H7 (cell line): ENCODE results near the gene EFCAB13. TPM values are rescaled to one million over a fixed set of nuclear protein-coding genes. Genes with fewer than 3 reads are reported as not detected.
A peak's percentile ranks its signal among the peaks of the same experiment; 100 is the strongest.

ENCODE experiments used
- DNase-seq: peaks from one replicate; pipeline ENCODE4 v3.0.0; 2012
- H3K27me3 ChIP-seq: 2 replicates; pipeline ENCODE4 v1.6.0; 2011; ENCODE audit warnings: mild to moderate bottlenecking, low read length; ENCODE audit not compliant: control insufficient read depth, insufficient read depth
- H3K36me3 ChIP-seq: replicated peaks from 2 replicates; pipeline ENCODE4 v1.5.1; 2011; ENCODE audit warnings: low read length; ENCODE audit not compliant: control insufficient read depth, insufficient read depth
- H3K4me3 ChIP-seq: 2 replicates; pipeline ENCODE4 v1.5.1; 2011; ENCODE audit warnings: low read depth, mild to moderate bottlenecking, control low read depth, low read length, moderate library complexity; ENCODE audit not compliant: insufficient read depth
- total RNA-seq: library from RNA; depleted of rRNA; stranded (reverse); fragments of >200 nt; shearing (Covaris generic); gene quantifications from 2 replicates; pipeline ENCODE4 v1.2.3, GENCODE V29; 2014

Gene EFCAB13
- total RNA-seq, 1 experiment from 2014 or later = 2.3 TPM

DNA sequence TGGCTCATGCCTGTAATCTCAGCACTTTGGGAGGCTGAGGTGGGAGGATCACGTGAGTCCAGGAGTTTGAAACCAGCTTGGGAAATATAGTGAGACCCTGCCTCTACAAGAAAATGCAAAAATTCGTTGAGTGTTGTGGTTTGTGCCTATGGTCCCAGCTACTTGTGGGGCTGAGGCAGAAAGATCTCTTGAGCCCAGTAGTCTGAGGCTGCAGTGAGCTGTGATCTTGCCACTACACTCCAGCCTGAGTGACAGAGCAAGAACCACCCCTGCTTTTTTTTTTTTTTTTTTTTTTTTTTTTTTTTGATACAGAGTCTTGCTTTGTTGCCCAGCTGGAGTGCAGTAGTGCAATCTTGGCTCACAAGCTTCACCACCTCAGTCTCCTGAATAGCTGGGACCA, 36.1 kb upstream of the EFCAB13 start:
- no peak overlapping the region for H3K4me3 ChIP-seq
- H3K27me3 ChIP-seq = peaks cover 8% of the 10 kb centered on the region
- no peak for DNase-seq
- H3K36me3 ChIP-seq = no peaks in the 10 kb centered on the region

GRCh38 chr17:47288531-47289116, 35.1 kb upstream of the EFCAB13 start:
- no peak for DNase-seq
- peaks cover 8% of the 10 kb centered on the region for H3K27me3 ChIP-seq
- H3K4me3 ChIP-seq = no peak overlapping the region
- H3K36me3 ChIP-seq = no peaks in the 10 kb centered on the region

DNA sequence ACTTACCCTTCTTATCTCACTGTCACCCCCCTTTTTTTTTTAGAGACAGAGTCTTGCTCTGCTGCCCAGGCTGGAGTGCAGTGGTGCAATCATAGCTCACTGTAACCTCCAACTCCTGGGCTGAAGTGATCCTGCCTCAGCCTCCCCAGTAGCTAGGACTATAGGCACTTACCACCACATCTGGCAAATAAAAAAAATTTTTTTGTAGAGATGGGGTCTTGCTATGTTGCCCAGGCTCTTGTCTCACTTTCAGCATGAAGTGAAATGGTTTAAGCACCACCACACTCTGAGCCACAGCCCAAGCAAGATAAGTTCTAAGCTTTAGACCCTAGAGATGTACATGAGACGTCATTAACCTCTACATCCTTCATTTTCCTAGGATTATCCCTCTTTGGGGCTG, 34.5 kb upstream of the EFCAB13 start:
- no peak for DNase-seq
- Histone ChIP-seq H3K4me3 (no peak overlapping the region), H3K36me3 (no peaks in the 10 kb centered on the region), H3K27me3 (peaks cover 8% of the 10 kb centered on the region)

DNA sequence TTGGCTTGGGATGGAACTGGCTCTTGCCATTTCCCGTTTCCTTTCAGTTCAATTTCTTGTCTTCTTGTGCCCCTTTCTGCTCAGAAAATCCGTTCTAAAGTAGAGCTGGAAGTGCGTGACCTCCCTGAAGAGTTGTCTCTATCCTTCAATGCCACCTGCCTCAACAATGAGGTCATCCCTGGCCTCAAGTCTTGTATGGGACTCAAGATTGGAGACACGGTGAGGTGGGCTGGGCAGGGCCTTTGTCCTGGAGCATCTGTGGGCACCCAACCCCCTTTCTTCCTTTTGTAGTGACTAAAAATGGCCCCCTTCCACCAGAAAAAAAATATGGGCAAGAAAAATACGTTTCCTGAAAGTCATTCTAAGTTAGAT, 32.9 kb upstream of the EFCAB13 start:
- H3K27me3 ChIP-seq = peaks cover 9% of the 10 kb centered on the region
- H3K4me3 ChIP-seq = no peak overlapping the region

GRCh38 chr17:47291242-47291873, 32.4 kb upstream of the EFCAB13 start:
- H3K4me3 ChIP-seq = no peak overlapping the region
- no peaks in the 10 kb centered on the region for H3K36me3 ChIP-seq
- H3K27me3 ChIP-seq = peaks cover 9% of the 10 kb centered on the region
- no peak for DNase-seq

More for the DNA sequence above, 32.9 kb upstream of the EFCAB13 start:
- DNase-seq = no peak
- H3K36me3 ChIP-seq = no peaks in the 10 kb centered on the region

DNA sequence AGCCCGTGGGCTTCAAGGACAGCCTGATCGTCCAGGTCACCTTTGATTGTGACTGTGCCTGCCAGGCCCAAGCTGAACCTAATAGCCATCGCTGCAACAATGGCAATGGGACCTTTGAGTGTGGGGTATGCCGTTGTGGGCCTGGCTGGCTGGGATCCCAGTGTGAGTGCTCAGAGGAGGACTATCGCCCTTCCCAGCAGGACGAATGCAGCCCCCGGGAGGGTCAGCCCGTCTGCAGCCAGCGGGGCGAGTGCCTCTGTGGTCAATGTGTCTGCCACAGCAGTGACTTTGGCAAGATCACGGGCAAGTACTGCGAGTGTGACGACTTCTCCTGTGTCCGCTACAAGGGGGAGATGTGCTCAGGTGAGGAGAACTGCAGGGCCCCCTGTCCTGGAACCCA, 31.5 kb upstream of the EFCAB13 start:
- Histone ChIP-seq H3K4me3 (no peak overlapping the region), H3K27me3 (peaks cover 9% of the 10 kb centered on the region), H3K36me3 (no peaks in the 10 kb centered on the region)
- no peak for DNase-seq

- Histone ChIP-seq H3K36me3 (no peaks in the 10 kb centered on the region), H3K4me3 (no peak overlapping the region), H3K27me3 (peaks cover 5% of the 10 kb centered on the region)
- DNase-seq = peak; percentile 47
These were observed 28.5 kb upstream of the EFCAB13 start for GRCh38 chr17:47295037-47295873.

DNA sequence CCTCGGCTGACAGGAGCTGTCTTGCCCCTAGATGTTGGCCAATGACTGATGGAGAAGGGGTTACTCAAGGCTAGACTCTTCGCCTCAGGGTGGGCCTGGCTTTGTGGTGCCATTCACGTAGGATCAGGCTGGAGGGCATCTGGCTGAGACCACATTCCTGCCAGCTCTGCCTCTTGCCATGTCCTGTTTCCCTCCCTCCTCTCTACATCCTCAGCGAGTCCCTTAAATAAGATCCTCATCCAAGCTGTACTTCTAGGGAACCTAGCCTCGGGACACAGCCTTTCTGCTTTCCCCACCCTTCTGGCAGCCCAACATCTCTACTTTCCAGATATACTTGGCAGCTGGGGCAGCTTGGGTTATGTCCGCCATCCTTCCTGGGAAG, 27.9 kb upstream of the EFCAB13 start:
- Histone ChIP-seq H3K36me3 (no peaks in the 10 kb centered on the region), H3K27me3 (0 out of 2 replicates have a peak, but pooled peaks cover 1% of the 10 kb centered on the region), H3K4me3 (no peak overlapping the region)
- no peak for DNase-seq

DNA sequence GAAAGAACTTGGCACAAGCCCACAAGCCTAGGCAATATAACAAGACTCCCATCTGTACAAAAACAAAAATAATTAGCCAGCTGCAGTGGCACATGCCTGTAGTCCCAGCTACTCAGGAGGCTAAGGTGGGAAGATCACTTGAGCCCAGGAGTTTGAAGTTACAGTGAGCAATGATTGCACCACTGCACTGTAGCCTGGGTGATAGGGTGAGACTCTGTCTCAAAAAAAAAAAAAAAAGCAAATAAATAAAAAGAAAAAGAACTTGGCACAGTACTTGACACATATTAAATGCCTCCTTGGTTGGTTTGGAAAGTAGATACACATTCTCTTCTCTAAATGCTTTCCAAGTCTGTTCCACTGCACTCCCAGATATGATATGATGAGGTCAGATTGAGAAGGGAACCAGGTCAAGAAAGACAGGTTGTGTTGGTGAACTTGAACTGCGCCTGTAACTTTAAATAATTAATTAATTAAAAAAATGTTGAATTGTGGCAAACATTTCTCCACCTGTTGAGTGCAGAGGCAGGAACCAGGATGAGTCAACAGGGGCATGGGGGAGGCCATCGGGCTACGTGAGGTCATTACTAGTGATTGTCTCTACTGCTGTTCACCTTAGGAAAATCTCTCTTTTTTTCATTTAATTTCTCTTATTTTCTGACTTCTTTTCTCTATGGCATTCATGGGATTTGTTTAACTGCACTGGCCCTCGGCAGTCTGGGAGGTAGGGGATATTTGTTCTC, 25.9 kb upstream of the EFCAB13 start:
- Histone ChIP-seq H3K36me3 (no peaks in the 10 kb centered on the region), H3K4me3 (no peak overlapping the region), H3K27me3 (0 out of 2 replicates have a peak, but pooled peaks cover 1% of the 10 kb centered on the region)
- no peak for DNase-seq

DNA sequence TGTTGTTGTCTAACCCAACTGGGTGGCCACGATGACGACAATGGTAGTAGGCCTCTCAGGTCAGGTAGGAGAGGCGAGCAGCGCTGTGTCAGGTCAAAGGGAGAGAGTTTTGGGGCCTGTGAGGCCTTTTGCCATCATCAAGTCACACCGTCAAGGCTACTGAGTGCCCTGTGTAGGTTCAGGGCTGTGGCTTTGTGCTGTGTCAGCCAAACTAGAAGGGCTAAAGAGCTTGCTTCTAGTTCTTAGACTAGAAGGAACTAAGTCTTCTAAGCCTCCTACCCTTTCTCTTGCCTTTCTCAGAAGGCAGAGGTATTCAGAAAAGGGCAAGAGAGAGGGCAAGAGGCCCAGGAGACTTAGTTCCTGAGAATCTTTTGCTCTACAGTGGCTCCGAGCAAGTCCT, 25.0 kb upstream of the EFCAB13 start:
- Histone ChIP-seq H3K36me3 (no peaks in the 10 kb centered on the region), H3K27me3 (0 out of 2 replicates have a peak, but pooled peaks cover 1% of the 10 kb centered on the region)
- no peak for DNase-seq

DNA sequence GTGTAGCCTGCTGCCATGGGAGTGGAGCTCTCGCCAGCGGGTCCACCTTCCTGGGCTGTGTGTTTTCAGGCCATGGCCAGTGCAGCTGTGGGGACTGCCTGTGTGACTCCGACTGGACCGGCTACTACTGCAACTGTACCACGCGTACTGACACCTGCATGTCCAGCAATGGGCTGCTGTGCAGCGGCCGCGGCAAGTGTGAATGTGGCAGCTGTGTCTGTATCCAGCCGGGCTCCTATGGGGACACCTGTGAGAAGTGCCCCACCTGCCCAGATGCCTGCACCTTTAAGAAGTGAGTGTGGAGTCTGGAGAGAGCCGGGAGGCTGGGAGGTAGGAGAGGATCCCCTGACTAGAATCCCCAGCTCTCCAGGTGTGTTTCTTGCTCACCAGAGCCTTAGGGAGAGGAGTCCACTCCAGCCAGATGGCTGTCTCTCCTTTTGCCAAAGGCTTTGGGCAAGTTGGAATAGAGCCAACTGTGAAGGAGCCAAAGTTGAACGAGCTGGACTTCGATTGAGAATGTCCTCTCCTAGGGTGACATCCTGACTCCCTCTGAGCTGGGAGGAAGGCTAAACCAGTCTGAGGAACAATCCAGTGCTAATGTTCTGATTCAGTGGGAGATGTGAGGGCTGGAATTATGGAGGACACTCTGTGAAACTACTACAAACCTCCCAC, 24.4 kb upstream of the EFCAB13 start:
- H3K36me3 ChIP-seq = no peaks in the 10 kb centered on the region
- H3K27me3 ChIP-seq = 0 out of 2 replicates have a peak, but pooled peaks cover under 1% of the 10 kb centered on the region
- no peak for DNase-seq
- no peak overlapping the region for H3K4me3 ChIP-seq

More for the DNA sequence above, 25.0 kb upstream of the EFCAB13 start:
- no peak overlapping the region for H3K4me3 ChIP-seq

DNA sequence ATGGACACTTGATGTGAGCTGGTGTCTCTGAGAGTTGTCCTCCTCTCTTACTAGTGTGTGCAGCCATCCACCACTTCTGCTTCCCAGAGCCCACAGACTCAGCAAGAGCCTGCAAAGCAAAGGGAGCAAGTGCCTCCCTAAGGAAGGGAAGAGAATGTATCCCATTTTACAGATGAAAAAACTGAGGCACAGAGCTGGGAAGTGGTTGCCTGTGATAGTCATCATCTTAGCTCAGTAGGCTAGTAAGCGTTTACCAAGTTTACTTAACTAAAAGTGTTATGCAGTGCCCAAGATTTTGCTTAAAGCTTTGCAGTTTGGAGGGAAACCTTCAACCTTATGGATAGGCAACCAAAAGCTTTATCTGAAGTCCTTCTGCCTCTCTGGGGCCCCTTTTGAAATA, 23.0 kb upstream of the EFCAB13 start:
- DNase-seq = no peak
- Histone ChIP-seq H3K27me3 (no peaks in the 10 kb centered on the region), H3K4me3 (no peak overlapping the region), H3K36me3 (no peaks in the 10 kb centered on the region)

- DNase-seq = no peak
- Histone ChIP-seq H3K36me3 (no peaks in the 10 kb centered on the region), H3K27me3 (no peaks in the 10 kb centered on the region), H3K4me3 (no peak overlapping the region)
These were observed 22.6 kb upstream of the EFCAB13 start for GRCh38 chr17:47301161-47301560.

- Histone ChIP-seq H3K27me3 (no peaks in the 10 kb centered on the region), H3K4me3 (no peak overlapping the region), H3K36me3 (no peaks in the 10 kb centered on the region)
- no peak for DNase-seq
These were observed 21.9 kb upstream of the EFCAB13 start for GRCh38 chr17:47301831-47302230.
